NCI-H2107 treated with DMSO at 0.1 percent for 48 hours (cell line): ENCODE data around the gene PML.
"Not testable (repeated sequence)": the region's sequence is repeated elsewhere in the genome, so short reads cannot be mapped to it uniquely, and the experiment has no call there.

ENCODE experiments used
- DNase-seq: peaks from one replicate; lab custom pipeline; 2025; ENCODE audit not compliant: unreplicated experiment; lab: John Stamatoyannopoulos, UW

Gene PML

DNA sequence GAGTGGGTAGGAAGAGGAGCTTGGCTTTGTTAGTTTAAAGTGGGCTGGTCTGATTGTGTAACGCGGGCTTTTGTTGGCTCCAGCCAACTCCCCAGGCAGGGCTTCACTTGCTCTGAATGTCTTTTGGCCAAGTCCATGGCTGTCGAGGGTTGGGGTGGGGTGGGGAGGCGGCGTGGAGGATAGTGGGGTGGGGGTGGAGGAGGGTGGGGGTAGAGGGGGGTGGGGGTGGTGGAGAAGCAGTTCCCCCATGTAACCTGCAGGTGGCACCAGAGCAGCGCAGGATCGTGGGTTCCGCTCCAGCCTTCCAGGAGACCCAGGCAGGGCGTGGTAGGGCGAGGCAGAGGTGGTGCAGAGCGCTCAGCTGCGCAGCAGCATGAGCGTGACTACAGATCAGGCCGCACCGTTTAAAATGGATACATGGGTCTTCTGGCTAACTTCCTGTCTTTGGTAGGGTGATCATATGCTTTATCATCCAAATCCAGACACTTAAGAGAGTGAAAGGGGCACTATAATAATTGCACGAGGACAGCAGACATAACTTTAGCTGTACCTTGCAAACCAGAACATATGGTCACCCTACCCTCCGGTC, 59.5 kb downstream of the PML start:
- DNase-seq, result peak; percentile 2

DNA sequence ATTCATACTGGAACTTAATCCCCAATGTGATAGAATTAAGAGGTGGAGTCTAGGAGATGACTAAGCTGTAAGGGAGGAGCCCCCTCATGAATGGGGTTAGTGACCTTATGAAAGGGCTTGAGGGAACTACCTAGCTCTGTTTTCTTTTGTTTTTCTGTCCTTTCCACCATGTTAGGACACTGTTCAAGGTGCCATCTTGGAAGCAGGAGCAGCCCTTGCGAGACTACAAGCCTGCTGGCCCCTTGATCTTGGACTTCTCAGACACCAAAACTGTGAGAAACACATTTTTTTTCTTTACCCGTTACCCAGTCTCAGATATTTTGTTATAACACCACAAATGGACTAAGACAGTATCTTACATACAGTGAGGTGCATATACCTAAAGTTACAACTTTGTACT, 61.3 kb downstream of the PML start:
- no peak for DNase-seq

DNA sequence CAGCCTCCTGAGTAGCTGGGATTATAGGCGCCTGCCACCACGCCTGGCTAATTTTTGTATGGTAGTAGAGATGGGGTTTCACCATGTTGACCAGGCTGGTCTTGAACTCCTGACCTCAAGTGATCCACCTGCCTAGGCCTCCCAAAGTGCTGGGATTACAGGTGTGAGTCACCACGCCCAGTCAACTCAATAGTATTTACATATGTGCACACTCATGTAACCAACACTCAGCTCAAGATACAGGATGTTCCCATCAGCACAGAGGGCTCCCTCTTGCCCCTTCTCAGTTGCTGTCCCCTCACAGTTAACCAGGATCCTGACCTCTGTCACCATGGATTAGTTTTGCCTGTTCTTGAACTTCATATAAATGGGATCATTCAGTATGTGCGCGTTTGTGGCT, 61.8 kb downstream of the PML start:
- not testable (repeated sequence) for DNase-seq

DNA sequence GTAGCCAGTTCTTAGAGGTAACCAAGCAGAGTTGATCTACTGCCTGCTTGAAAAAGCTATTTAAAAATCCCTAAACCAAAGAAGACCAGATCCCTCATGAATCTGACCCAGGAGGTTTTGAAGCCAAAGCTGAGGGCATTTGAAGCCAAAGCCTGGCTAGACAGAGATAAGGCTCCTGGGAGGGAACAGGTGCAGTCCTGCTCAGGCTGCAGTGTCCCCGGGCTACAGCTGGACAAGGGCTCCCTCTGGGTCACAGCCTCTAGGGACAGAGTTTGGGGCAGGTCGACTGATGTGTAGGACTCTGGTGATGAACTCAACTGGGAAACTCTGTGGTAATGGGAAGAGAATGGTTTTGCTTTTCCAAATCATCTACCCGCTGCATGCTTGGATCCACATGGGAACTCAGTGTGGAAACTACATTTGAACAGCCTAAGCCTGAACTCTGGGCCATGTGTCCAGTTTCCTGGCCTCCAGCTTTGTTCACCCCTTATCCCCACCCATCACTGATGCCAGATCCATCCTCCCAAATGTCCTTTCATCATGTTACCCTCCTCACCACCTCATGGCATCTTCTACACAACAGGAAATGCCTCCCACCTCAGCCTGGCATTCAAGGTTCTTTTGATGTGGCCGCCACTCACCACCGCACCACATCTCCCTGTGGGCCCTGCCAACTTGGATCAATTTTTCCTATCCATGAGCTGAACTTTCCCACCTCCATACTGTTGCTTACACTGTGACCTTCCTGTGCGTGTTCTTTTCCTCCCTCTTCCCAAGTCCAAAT, 64.7 kb downstream of the PML start:
- not testable (repeated sequence) for DNase-seq

DNA sequence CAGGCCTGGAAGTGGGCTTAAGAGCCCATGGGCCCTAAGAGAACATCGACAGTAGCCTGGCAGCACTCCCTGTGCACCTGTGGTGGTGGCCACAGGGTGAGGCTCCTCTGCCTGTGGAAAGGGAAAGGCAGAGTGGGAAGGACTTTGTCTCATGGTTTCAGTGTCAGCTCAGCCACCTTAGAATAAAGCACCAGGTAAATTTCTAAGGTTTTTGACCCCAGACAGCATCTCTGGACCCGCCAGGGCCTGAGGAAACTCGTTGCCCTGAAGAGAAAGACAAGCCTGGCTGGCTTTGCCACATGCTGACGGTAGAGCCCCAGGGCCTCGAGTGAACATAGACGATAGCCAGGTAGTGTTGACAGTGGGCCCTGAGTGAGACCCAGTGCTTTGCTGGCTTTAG, 65.7 kb downstream of the PML start:
- no peak for DNase-seq

DNA sequence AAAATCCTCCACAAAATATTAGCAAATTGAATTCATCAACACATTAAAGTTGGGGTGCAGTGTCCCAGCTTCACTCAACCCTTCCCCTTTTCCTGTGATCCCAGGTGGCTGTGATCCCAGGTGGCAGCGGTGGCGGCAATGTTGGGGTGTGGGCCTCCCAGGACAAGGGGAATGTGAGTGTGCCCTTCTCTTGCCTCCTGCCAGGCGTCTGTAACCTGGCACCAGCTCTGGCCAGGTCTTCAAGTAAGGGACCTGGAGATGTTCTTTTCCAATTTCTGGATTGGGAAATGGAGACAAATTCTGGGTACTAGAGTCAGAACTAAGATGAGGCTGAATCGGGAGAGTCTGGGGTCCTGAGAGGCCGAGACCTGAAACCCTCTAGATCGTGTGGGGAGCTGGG, 67.7 kb downstream of the PML start:
- no peak for DNase-seq

DNA sequence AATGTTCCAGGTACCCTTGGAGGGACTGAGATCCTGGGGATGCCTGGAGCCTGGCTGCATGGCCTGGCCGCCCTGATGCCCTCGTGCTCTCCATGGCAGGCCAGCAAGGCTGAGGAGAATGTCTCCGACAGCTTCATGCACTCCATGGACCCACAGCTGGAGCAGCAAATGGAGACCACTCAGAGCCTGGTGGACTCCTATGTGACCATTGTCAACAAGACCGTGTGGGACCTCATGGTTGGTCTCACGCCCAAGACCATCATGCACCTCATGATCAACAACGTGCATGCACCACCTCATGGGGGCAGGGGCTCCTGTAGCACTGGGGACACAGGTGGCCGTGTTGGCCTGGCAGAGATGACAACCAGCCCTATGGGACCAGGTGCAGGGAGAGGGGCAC, 68.2 kb downstream of the PML start:
- DNase-seq, result no peak

DNA sequence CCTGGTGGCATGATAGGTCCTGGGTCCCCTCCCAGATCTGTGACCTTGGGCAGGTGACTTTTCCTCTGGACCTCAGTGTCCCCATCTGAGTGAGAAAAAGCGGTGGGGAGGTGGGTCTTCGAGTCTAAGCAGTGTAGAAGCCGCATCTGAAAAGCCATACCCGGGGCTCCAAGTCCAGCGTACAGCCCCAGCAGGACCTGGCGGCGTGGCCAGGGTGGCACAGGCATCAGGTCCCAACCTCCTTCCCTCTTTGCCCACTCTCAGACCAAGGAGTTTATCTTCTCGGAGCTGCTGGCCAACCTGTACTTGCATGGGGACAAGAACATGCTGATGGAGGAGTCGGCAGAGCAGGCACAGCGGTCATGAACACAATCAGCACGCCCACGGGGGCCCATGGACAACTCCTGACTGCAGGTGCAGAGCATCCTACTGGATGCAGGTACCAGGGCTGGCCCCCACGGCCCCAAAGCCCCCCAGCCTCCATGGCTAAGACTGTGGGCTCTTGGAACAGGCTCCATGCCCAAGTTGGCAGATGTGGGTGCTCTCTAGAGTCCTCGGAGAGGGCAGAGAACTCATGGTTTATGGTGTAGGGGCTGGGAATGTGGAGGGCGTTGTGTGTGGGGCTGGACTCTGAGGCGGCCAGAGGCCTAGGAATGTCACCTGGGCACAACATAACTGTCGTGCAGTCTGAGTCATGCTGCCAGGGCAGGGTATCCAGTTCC, 69.1 kb downstream of the PML start:
- not testable (repeated sequence) for DNase-seq

DNA sequence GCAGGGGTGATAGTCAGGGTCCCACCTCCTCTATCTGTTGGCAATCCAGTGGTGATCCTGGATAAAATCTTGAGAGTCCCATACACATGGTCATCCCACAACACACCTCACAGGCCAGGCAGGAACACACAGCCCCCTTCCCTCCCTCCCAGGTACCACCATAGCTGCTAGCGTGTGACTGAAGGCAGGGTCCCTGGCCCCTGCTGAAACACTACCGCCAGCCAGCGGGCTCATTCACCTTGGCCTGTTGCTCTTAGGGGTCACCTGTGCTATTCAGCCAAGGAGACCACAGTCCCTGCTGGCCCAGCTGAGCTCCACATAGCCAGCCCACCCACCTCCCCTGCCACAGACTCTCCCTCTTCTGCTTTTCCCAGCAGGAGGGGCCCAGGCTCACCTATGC, 69.7 kb downstream of the PML start:
- DNase-seq, result not testable (repeated sequence)

DNA sequence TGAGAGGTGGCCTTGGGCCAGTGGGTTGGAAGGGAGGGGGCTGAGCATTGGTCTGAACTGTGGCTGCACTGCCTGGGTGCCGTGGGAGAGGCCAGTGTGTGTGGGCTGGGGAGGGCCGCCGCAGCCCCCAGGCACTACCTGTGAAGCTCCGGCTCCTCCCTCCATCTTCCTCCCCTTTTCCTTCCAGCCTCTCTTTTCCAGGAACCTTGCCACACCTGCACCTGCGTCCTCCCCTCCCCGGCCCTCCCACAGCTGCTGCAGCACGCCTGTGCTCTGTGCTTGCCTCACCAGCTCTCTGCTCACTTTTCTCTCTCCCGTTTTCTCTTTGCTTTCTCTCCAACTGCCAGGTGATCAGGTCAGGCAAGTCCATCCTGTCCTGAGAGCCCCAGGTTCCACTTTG, 70.3 kb downstream of the PML start:
- peak; percentile 11 for DNase-seq

DNA sequence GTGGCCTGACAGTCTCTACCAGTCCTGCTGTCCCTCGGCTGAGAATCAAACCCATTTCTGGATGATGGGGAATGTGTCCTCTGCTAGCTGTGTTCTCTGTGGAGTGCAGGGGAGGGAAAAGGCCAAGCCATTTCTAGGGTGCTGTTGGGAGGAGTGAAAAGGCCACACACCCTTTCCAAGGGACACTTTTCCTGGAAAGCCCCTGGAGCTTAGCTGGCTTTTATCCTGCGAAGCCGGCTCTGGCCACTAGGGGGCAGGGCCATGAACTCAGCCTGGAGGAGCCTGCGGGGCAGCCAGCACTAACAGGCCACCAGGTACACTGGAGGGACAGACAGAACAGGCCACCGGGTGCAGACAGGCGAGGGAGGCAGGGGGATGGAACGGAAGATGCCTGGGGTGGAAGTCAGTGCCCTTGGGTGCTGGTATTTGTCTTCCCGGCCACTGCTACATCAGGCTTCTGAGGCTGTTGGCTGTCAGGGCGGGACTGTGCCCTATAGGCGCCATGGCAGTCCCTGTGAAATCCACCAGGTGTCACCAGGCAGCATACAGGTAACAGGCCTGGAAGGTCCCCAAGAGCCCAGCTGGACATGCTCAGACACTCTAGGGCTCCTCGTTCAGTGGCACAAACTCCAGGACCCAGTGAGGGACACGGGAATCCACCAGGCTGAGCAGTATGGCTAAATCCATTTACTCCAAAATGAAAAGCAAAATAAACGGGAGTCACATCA, 71.3 kb downstream of the PML start:
- DNase-seq, result not testable (repeated sequence)

DNA sequence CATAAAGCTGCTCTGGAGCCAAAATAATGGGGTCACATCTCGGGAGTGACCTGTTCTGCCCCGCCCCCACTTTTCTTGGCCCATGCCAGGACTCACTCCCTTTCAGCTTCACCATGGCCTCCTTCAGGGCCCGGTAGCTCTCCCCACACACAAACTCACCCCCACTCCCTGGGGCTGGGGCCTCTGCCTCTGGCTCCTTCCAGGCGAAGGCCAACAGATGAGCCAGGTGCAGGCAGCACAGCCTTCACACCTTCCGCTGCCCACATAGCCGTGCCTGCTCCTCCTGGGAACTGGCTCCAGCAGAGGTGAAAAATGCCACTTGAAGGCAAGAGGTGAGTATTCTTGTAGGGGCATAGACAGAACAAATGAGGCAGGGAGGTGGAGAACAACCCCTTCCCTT, 77.1 kb downstream of the PML start:
- DNase-seq, result not testable (repeated sequence)

DNA sequence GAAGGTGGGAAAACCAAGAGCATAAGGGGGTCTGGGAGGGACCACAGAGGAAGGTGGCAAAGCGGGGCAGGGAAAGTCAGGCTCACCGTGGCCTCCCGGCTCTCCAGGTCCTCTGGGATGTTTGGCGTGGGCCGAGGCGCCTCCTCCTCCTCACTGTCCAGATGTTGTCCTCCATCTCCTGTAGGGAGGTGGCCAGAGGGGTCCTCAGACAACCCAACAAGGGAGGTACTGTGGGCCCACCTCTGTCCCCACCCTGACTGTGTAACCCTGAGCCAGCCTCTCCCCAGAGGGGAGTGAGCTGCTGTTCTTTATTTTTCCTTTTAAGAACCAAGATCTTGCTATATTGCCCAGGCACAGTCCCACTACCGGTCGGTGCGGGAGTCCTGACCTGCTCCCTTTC, 77.6 kb downstream of the PML start:
- not testable (repeated sequence) for DNase-seq

DNA sequence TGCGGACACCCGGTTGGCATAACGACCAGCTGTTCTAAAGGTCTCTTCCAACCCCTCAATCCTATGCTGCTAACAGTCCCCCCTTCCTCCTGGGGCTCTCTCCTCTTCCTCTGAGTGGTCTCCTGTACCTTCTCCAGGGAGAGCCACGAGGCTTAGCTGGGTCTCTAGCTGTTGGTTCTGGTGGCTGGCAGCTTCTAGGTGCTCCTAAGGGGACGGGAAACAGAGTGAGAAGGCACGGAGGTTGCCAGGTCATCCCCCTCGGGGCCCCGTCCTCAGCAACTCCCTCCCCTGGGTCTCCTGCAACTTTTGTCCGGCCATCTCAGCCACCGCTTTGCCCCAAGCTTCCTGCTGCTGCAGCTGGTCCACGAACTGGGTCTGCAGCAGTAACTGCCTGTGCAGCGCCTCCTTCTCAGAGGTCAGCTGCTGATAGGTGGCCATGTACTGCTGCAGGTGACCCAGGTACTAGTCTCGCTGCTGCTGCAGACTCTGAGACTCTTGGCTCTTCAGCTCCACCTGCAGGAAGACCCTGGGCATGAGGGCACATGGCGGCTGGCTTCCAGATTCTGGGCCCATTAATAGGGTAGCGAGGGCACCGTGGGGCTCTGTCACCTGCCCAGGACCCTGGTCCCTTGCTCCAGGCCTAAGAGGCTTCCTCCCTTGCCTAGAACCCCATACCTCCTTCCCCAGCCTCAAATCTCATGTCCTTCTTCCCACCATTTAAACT, 78.3 kb downstream of the PML start:
- not testable (repeated sequence) for DNase-seq

DNA sequence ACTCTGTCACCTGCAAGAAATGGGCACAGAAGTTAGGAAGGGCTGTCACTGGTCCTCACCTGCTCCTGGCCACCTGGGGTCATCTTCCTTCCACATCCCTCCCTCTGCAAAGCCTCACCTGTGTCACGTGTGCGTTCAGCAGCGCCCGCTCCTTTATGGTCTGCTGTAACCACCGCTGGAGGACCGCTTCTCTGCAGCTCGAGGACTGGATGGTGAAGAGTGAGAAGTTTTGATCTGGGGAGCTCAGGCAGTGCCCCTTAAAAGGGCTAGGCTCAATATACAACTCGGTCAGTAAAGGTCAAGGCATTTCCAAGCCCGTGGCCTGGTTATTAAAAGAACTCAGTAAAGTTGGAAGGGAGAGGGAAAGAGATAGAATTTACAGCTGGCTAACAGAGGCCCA, 81.3 kb downstream of the PML start:
- not testable (repeated sequence) for DNase-seq

DNA sequence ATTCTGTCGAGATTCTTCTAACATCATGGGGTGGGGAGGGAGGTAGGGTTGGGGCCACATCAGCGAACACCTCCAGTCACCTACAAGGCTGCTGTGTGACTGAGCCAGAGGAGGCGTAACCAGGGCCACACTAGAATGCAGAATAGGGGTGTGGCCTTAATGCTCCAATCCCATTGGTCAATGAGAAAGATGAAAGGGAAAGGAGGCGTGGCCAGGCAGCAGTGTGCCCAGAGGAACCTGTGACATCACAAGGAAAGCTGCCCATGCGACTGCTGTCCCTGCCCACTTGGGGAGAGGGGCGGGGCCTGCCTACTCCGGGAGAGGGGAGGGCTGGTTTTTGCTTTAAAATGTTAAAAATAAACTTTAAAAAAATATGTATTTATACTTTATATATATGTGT, 87.9 kb downstream of the PML start, which contains the start of gene GOLGA6A:
TSS of gene GOLGA6A (minus strand) at position 101 of the 400 bp plus-strand sequence. CDS start at position 60, 41 bp downstream.
- not testable (repeated sequence) for DNase-seq

DNA sequence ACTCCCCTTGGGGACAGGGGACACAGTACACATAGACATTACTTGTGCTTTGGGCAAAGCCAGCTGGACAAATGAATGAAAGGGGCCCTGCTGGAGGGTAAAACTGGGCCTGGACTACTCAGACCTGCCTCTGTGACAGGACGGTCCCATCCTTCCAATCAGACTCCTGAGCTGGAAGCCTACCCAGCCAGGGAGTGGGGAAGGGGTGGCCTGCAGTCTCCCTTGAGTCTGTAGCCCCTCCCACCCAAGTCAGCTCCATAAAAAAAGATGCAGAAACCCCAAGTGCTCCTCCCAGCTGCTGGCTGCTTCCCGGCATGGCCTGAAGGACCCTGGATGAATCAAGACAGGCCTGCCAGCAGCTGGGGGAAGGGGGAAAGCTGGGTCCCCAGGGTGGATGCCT, 100.1 kb downstream of the PML start:
- not testable (repeated sequence) for DNase-seq

DNA sequence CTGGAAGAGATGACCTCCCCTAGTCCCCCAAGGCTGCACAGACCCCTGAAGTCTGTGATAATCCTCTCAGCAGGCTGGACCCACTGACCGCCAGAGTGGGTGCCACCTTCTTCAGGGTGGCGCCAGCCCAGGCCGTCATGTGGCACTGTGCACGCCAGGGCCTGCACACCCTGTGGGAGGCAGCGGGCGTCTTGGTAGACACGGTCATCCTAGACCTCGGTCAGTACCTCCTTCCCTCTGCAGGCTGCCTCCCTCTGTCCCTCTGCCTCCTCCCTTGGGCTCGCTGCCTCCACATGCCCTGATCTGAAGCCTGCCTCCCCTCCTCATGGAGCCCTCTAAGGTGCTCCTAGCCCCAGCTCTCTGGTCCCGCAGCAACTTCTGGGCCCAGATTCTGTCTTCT, 101.1 kb downstream of the PML start:
- DNase-seq, result not testable (repeated sequence)

DNA sequence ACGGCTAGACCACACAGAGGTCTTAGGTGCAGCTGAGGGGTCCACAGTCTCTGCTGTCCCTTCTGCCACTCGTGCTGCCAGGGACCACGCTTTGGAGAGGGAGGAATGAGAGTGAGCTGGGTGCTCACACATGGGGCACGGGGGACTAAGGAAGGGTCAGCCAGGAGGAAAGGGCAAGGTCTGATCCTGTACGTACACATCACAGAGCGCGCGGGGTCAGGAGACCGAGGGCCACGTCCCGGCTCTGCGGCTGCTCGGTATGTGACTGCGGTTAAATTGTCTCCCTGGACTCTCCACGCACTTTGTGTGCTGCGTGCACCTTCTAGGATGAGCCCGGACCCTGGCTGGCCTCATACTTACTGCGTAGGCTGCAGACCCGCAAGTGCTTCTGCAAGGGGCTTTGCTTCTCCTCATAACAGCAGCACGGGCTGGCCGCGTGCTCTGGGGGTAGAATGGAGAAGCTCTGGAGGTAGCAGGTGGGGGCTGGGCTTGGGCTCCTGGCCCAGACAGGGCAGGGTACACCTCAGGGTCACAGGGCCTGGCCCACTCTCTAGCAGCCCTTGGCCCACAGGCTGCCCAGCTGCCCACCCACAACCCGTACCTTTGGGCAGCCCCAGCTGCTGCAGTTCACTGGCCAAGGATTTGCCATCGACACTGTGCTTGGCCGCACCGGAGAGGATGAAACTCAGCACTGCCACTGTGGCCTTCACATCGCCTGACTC, 102.4 kb downstream of the PML start:
- DNase-seq, result not testable (repeated sequence)
